GM04504 (cell line): ENCODE measurements around the gene PPP2R5A.
"Not testable (repeated sequence)": the region's sequence is repeated elsewhere in the genome, so short reads cannot be mapped to it uniquely, and the experiment has no call there.

Source experiments
- DNase-seq: peaks from one replicate; pipeline ENCODE4 v3.0.0-alpha.2; 2012; ENCODE audit warnings: low read depth

The PPP2R5A gene

GRCh38 chr1:212355230-212355969, 70.2 kb downstream of the PPP2R5A start:
- no peak for DNase-seq

GRCh38 chr1:212359794-212360479, 74.7 kb downstream of the PPP2R5A start:
- no peak for DNase-seq

GRCh38 chr1:212364985-212365384, 79.8 kb downstream of the PPP2R5A start:
- no peak for DNase-seq

GRCh38 chr1:212366901-212367300, 81.7 kb downstream of the PPP2R5A start:
- peak; percentile 42 for DNase-seq

GRCh38 chr1:212367474-212368072, 82.4 kb downstream of the PPP2R5A start:
- no peak for DNase-seq

GRCh38 chr1:212368073-212368484, 82.9 kb downstream of the PPP2R5A start:
- peak; percentile 59 for DNase-seq

- no peak for DNase-seq
Measured at GRCh38 chr1:212375986-212376385, 90.8 kb downstream of the PPP2R5A start.

- DNase-seq, result no peak
Measured at GRCh38 chr1:212377644-212378043, 92.4 kb downstream of the PPP2R5A start.

GRCh38 chr1:212379366-212379765, 94.2 kb downstream of the PPP2R5A start:
- no peak for DNase-seq

- DNase-seq, result no peak
Measured at GRCh38 chr1:212381397-212382035, 96.3 kb downstream of the PPP2R5A start.

GRCh38 chr1:212386029-212386428, 100.8 kb downstream of the PPP2R5A start:
- no peak for DNase-seq

- DNase-seq, result no peak
Measured at GRCh38 chr1:212388985-212389716, 103.9 kb downstream of the PPP2R5A start.

- not testable (repeated sequence) for DNase-seq
Measured at GRCh38 chr1:212395678-212396437, 110.6 kb downstream of the PPP2R5A start.

GRCh38 chr1:212396638-212397037, 111.4 kb downstream of the PPP2R5A start:
- DNase-seq, result no peak

GRCh38 chr1:212397171-212397570, 112.0 kb downstream of the PPP2R5A start:
- no peak for DNase-seq

- no peak for DNase-seq
Measured at GRCh38 chr1:212401042-212401441, 115.8 kb downstream of the PPP2R5A start.

GRCh38 chr1:212401838-212402582, 116.8 kb downstream of the PPP2R5A start:
- DNase-seq, result no peak

GRCh38 chr1:212402666-212403321, 117.6 kb downstream of the PPP2R5A start:
- DNase-seq, result no peak

- DNase-seq, result no peak
Measured at GRCh38 chr1:212410231-212410820, 125.1 kb downstream of the PPP2R5A start.
